ELF-1 (cell line): ENCODE results near the gene RITA1.
"Not testable (repeated sequence)": the region's sequence is repeated elsewhere in the genome, so short reads cannot be mapped to it uniquely, and the experiment has no call there.

Experiments
- DNase-seq: peaks from one replicate; pipeline ENCODE4 v3.0.0-alpha.2; 2016; ENCODE audit warnings: low read depth, low spot score

The RITA1 gene

DNA sequence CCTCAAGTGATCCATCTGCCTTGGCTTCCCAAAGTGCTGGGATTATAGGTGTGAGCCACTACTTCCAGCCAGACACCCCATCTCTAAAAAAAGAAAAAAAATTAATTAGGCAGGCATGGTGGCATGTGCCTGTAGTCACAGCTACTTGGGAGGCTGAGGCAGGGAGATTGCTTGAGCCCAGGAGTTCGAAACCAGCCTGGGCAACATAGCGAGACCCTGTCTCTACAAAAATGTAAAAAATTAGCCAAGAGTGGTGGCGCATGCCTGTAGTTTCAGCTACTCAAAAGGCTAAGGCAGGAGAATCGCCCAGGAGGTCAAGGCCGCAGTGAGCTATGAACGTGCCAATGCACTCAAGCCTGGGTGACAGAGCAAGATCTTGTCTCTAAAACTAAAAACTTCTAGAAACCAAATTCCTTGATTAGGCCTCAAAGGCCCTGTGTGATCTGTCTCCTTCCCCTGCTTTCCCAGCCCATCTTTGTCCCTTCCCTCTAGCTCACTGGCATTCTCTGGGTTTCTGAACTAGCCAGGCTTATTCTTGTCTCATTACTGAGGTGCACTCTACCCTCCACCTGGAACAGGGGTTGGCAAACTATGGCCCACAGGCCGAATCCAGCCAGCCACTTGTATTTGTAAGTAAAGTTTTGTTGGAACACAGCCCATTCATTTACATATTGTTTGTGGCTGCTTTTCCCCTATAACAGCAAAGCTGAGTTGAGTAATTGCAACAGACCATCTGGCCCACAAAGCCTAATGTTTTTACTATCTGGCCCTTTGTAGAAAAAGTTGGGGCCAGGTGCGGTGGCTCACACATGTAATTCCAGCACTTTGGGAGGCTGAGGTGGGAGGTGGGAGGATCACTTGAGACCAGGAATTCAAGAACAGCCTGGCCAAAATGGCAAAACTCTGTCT is 18.6 kb downstream of the RITA1 start:
- DNase-seq = no peak

DNA sequence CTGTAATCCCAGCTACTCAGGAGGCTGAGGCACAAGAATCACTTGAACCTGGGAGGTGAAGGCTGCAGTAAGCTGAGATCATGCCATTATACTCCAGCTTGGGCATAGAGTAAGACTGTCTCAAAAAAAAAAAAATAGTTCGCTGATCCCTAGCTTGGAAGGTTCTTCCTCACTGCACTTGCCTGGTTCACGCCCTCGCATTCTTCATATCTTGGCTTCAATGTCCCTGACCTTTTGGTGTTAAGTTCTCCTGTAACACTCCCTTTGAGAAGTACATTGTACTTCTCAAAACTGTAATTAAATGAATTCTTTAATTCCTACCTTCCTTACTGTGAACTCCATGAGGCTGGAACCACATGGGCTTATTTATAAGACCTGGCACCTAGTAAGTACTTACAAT is 19.3 kb downstream of the RITA1 start:
- DNase-seq = no peak

DNA sequence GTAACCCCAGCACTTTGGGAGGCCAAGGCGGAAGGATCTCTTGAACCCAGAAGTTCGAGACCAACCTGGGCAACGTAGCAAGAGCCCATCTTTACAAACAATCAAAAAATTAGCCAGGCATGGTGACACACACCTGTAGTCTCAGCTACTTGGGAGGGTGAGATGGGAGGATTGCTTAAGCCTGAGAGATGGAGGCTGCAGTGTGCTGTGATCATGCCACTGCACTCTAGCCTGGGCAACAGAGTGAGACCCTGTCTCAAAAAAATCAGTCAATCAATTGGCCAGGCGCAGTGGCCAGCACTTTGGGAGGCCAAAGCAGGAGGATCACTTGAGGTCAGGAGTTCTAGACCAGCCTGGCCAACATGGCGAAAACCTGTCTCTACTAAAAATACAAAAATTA is 21.3 kb downstream of the RITA1 start:
- DNase-seq = not testable (repeated sequence)

DNA sequence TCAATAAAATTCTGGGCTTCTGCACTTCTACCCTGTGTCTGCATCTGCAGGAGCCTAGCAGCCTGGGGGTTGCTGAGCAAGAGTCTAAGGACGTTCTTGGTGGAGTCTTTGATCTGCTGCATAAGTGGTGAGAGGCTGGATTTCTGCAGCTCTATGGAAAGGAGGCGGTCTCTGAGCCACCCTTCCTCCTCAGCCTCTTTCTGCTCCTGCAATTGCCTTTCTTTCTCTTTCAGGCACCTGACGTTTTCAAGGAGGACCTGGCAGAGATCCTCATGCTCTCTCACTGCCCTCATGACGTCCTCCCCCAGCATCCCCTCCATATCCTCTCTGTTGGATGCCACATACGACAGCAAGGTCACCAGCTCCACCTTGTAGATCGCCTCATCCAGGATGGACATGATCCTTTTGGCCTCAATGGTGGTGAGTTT is 22.1 kb downstream of the RITA1 start:
- DNase-seq = no peak

DNA sequence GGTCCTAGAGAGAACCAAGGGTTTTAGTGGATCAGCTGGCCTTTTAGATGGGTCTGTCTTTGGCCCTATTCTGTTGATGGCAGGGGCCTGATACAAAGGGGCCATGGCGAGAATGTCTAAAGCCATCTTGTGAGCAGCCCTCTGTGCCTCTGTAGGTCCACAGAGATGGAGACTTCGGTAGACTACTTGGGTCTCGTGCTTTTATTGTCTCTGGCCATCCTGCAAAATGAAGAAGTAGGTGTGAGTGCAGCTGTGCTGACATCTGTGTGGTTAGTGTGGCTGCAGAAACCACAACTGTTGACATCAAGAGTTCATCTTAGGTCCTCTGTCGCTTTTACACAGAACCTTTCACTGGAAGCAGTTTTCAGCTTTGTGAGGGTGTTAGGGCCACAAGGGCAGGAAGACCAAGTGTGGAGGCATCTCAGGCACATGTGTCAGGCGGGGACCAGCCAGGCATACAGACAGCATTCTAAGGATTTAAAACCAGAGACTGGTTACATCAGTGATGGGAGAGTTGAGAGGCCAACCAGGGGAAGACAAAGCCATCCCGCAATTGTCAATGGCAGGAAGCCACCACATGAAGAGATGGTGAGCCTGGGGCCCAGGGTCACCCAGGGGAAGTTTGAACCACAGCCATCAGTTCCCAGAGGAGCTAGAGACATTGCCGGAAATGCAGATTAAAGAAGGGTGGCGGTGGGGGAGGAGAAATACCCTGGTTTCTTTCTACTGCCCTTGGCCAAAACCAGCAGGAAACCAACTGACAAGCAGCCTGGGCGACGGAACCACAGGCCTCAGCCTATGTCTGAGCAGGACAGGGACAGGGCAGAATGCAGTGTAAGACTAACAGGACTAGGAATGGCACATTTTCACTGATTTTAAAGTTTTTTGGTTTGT is 22.8 kb downstream of the RITA1 start:
- peak; percentile 69 for DNase-seq

DNA sequence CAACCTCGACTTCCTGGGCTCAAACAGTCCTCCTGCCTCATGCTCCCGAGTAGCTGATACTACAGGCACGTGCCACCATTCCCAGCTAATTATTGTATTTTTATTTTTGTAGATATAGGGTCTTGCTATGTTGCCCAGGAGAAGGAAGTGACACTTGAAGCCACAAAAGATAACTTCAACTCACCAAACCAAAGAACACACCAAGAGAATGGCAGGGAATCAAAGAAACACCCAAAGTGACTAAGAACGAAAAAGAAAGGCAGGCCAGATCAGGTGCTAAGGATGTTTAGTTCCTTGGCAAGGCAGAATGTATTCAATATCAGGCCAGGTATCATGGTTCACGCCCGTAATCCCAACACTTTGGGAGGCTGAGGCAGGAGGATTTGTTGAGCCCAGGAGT is 25.6 kb downstream of the RITA1 start:
- no peak for DNase-seq

DNA sequence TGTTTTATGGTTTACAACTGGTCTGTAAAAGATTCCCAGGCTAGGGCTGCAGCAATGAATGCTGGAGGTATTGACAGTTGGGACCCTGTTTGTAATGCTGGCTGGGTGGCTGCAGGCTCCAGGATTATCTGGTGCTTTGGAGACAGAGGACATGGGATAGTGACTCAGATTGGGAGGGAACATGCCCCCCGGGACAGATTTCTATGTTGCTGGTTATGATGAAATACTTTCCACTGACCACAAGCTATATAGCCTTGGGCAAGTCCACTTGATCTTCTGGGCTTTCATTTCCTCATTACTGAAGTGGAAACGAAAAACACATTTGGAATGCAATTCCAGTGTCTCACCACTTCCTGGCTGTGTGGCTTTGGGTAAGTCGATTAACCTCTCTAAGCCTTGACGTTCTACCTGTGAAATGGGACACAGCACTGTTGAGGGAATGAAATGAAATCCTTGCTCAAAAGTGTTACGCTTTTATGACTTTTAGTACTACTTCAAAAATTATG is 29.4 kb downstream of the RITA1 start:
- DNase-seq = peak; percentile 59

DNA sequence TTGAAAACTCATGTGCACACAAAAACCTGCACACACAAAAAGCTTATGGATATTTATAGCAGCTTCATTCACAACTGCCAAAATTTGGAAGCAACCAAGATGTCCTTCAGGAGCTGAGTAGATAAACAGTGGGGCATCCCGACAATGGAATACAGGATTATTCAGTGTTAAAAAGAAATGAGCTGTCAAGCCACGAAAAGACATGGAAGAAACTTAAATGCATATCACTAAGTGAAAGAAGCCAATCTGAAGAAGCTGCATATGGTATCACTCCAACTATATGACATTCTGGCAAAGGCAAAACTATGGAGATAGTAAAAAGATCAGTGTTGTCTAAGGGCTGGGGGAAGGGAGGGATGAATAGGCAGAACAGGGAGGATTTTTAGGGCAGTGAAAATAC is 30.5 kb downstream of the RITA1 start:
- DNase-seq = no peak

DNA sequence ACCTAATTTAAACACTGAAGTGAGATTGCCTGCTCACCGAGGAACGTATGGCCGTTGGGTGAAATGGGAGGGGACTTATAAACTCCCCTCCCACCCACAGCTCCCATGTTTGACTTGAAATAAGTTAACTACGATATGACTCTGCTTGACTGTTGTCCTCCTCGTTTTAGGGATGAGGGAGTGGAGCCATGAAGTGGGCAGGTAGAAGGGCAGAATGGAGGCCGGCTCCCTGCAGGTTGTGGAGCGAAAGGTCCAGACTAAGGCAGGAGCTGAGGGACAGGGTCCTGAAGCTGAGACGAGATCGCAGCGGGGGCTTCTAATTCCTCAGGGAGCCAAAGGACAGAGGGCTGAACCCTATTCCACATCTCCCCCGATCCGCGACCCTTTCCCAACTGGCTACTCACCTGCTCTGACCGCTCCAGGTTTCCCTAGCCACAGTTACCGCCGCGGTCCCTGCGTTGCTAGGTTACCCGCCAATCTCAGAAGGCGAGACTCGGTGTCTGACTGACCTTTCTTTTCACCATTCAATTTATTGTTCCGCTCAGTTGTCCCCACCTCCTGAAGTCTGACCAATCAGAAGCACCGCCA is 35.2 kb downstream of the RITA1 start:
- DNase-seq = no peak

DNA sequence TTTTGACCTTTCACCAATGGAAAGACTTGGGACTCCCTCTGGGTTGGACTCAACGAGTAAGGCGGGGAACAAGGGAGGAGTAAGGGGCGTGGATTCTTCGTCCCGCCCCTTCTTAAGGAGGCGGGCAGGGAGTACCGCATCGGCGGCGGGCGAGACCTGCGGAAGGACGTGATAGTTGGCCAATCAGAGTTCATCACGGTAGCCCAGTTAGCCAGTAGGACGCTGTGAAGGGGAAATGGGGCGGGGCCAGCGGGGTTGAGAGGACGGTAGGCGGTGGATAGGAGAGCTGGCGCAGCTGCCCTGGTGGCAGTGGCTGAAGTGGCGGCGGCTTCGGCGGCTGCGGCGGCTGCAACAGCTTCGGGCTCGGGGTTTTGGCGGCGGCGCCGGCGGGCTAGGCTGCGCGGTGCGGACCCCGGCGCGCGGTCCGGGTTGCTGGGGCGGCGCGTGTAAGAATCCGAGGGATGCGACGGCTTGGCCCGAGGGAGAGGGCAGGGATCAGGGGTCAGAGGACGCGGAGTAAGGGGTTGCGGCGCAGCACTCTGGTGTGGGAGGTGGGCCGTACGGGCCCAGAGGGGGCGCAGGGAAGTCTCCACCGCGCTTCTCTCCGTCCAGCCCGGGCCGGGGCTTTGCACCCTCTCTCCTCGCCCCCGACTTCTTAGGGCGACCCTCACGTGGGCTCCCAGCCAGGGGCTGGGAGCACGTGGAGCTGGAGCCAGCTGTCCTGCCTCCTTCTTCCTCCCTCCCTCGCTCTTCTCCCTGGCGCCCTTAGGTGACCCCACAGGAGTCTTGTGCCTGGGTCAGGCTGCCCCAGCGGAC is 35.9 kb downstream of the RITA1 start, which contains the start of gene TPCN1:
Gene TPCN1 (plus strand): TSS at position 284 of the 816 bp plus-strand sequence. CDS start 5,389 bp downstream, outside the sequence.
- DNase-seq = peak; percentile 100

DNA sequence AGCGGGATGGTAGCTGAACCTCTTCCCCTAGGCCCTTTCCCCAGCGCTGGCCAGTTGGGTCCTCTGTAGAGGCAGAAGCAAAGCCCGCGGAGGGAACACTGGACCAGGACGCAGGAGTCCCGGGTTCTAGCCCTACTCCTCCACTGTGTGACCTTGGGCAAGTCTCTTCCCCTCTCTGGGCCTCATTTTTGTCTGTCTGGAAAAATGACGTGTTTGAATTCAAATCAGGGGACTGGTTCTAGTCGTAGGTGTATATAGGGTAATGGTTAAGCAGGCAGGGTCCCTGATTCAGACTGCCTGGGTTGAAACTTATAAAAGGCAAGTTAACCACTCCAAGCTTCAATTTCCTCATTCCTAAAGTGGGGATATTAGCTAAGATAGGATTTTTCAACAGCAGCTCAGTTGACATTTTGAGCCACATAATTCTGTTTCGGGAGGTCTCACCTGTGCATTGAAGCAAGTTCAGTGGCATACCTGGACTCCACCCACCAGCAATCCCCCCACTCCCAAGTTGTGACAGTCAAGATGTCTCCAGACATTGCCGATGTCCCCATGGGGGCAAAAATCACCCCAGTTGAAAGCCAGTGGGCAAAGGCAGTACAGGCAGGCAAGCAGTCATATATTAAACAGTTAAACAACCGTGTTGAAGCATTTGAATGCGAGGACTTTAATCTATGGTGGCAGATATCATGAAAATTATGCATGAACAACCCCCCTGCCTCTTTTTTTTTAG is 36.6 kb downstream of the RITA1 start:
- no peak for DNase-seq

DNA sequence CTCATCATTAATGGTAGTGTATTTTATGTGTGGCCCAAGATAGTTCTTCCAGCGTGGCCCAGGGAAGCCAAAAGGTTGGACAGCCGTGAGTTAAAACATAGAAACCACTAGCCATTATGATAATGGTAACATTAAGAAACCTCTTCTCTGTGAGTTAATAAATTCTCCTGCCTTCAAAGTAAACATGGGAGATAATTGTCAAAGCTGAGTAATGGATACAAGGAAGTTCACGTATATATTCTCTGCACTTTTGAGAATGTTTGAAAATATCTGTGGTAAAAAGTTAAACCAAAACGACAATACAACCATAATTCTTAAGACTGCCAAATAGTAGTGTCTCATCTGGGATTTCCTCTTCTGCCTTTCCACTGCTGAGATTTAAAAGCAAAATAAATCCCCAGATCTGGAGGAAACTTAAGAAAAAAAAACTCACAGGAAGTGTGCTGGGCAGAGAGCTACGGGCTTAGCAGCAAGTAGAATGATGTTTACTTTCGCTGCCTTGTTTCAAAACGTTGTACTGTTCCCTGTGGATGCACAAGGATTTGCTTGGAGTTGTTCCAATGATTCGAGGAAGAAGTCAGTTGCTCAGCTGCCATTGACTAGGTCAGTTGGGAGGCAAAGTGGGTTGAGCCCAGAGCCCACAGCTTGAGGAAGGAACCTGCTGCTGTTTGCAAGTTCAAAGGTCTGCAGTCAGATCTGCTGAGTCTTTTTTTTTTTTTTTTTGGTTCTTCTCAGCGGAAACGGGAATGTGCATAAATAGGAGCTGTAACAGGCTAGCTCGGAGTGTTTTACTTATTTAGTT is 37.4 kb downstream of the RITA1 start:
- no peak for DNase-seq

DNA sequence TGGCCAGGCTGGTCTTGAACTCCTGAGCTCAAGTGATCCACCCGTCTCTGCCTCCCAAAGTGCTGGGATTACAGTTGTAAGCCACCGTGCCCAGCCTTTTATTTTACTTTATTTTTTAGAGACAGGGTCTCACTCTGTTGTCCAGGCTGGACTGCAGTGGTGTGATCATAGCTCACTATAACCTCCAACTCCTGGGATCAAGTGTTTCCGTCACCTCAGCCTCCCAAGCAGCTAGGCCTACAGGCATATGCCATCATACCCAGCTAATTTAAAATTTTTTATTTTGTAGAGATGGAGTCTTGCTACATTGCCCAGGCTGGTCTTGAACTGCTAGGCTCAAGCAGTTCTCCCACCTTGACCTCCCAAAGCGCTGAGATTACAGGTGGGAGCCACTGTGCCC is 39.4 kb downstream of the RITA1 start:
- DNase-seq = no peak

DNA sequence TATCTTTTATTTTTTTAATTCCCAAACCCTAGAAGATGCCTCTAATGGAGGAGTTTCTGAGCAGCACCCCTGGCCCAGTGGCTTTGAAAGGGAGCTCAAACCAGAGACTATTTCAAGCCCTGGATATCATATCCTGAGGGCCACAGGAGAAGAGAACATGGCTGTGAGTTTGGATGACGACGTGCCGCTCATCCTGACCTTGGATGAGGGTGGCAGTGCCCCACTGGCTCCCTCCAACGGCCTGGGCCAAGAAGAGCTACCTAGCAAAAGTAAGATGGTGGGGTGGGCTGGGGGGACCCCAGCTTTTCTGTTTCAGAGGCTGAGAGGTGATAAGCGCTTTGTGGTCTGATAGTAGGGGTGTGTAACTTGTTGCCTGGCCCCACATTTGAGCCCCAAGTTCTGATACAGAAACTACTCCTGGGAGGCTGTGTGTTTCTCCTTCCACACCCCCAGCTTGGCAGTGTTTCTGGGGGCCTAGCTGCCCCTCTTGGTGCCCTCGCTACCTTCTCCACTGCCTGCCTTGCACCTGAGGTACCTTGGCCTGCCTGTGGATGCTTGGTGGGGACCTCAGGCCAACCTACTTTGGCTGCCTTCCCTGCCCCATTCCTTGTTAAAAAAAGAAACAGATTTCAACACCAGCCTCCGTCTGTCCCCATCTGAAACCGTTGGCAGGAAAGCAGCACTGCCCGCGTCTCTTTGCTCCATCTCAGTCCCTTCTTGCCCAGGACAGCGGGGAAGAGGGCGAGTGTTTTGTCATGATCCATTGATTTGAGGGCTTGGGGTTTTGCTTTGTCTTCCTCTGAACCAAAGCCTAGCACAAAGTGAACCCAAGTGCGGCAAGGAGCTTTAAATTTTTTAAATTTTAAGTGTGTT is 41.4 kb downstream of the RITA1 start:
- DNase-seq = no peak

DNA sequence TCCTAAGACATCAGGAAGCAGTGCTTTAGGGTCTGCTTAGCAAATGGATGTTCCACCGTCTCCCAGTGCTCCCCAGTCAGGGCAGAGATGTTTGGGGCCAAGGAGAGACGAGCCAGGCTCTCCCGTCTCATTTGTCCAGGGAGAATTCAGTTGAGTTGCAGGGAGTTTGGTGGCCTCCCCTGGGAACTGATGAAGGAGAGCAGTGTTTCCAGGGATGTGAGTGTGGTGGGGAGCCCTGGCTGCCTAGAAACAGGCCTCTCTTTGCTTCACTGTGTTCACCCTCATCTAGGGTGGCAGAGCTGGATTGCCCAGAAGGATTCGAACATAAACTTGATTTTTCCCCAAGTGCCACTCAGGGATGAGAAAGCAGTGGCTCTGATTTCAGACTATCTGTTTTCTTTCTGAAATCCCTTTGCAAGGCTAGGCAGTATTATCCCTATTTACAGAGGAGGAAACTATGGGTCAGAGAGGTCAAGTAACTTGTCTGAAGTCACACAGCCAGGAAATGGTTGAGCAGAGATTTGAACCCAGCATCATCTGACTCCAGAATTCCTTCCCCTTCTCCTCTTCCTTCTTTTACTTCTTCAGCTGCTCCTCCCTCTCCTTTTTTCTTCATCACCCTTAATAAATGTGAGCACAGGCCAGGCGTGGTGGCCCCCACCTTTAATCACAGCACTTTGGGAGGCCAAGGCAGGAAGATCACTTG is 42.3 kb downstream of the RITA1 start:
- no peak for DNase-seq

DNA sequence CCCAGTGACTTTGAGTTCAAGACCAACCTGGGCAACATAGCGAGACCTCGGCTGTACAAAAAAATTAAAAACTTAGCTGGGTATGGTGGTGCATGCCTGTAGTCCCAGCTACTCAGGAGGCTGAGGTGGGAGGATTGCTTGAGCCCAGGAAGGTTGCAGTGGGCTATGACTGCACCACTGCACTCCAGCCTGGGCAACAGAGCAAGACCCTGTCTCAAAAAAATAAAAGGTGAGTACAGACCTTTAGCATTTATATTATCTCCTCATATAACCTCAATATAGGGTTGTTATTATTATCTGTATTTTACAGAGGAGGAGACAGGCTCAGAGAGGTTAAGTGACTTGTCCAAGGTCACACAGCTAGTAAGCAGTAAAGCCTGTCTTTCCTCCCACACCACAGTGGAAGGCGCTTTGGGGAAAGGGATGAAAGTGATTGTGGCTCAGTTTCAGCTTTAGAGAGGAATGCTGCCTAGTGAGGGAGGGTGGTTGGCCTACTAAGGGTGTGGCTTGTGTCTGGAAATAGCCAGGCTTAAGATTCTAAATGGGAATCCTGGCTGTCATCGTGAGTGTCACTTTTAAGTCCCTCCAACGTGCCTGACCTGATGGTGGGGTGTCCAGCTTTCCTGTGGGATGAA is 43.0 kb downstream of the RITA1 start:
- DNase-seq = peak; percentile 69
